SK-N-SH treated with all-trans-retinoic acid at 6 μM for 48 hours (cell line): Measurements from ENCODE around the gene DYNLL1.
"Not testable (repeated sequence)": the region's sequence is repeated elsewhere in the genome, so short reads cannot be mapped to it uniquely, and the experiment has no call there.

ENCODE experiments used
- ATAC-seq: fragments of 200-7000 bp; cut with Tn5 transposase; 3 replicates; pipeline ENCODE4 v1.9.1; 2020; ENCODE audit warnings: mild to moderate bottlenecking, moderate library complexity
- CSDC2 ChIP-seq: fragments of 250-450 bp; sonication (Bioruptor Pico); IDR thresholded peaks from 2 replicates; pipeline ENCODE4 v1.5.0; 2020; ENCODE audit warnings: mild to moderate bottlenecking, moderate library complexity
- ESRRG ChIP-seq: fragments of 250-450 bp; sonication (Bioruptor Pico); IDR thresholded peaks from 2 replicates; pipeline ENCODE4 v1.6.1; 2021; ENCODE audit warnings: mild to moderate bottlenecking
- OSR1 ChIP-seq: fragments of 250-450 bp; sonication (Bioruptor Pico); IDR thresholded peaks from 2 replicates; pipeline ENCODE4 v1.8.0; 2022; ENCODE audit warnings: moderate library complexity, mild to moderate bottlenecking, inconsistent platforms
- PPARA ChIP-seq: fragments of 250-450 bp; sonication (Bioruptor Pico); IDR thresholded peaks from 2 replicates; pipeline ENCODE4 v1.5.0; 2020; ENCODE audit warnings: mild to moderate bottlenecking, borderline replicate concordance
- RARB ChIP-seq: fragments of 250-450 bp; sonication (Bioruptor Pico); IDR thresholded peaks from 2 replicates; pipeline ENCODE4 v1.8.0; 2021; ENCODE audit warnings: mild to moderate bottlenecking, moderate library complexity
- TCF4 ChIP-seq: fragments of 250-450 bp; sonication (Bioruptor Pico); IDR thresholded peaks from 2 replicates; pipeline ENCODE4 v1.8.0; 2021; ENCODE audit warnings: mild to moderate bottlenecking, moderate library complexity, borderline replicate concordance
- ZC3H10 ChIP-seq: fragments of 250-450 bp; sonication (Bioruptor Pico); IDR thresholded peaks from 2 replicates; pipeline ENCODE4 v1.5.1; 2021; ENCODE audit warnings: mild to moderate bottlenecking, moderate library complexity
- ZFP3 ChIP-seq: fragments of 250-450 bp; sonication (Bioruptor Pico); IDR thresholded peaks from 2 replicates; pipeline ENCODE4 v1.5.0; 2020; ENCODE audit warnings: mild to moderate bottlenecking, moderate library complexity
- ZFP30 ChIP-seq: fragments of 450-650 bp; formaldehyde crosslinking; IDR thresholded peaks from 2 replicates; pipeline ENCODE4 v1.5.0; 2022; ENCODE audit warnings: mild to moderate bottlenecking, moderate library complexity
- ZNF565 ChIP-seq: fragments of 450-650 bp; formaldehyde crosslinking; conservative IDR thresholded peaks from 2 replicates; pipeline ENCODE4 v1.5.0; 2020; ENCODE audit warnings: low read depth, mild to moderate bottlenecking, moderate library complexity
- ZNF70 ChIP-seq: fragments of 450-650 bp; formaldehyde crosslinking; IDR thresholded peaks from 2 replicates; pipeline ENCODE4 v1.5.0; 2020; ENCODE audit warnings: mild to moderate bottlenecking, moderate library complexity
- ZNF8 ChIP-seq: fragments of 450-650 bp; formaldehyde crosslinking; IDR thresholded peaks from 2 replicates; pipeline ENCODE4 v1.5.0; 2020; ENCODE audit warnings: mild to moderate bottlenecking, moderate library complexity
- TF ChIP-seq, protein P1 (sequence below): fragments of 250-450 bp; sonication (Bioruptor Pico); IDR thresholded peaks from 2 replicates; pipeline ENCODE4 v1.8.0; 2020; ENCODE audit warnings: mild to moderate bottlenecking, moderate library complexity, borderline replicate concordance
- TF ChIP-seq, protein P2 (sequence below): fragments of 250-450 bp; sonication (Bioruptor Pico); IDR thresholded peaks from 2 replicates; pipeline ENCODE4 v1.8.0; 2021; ENCODE audit warnings: low read depth, mild to moderate bottlenecking, moderate library complexity, borderline replicate concordance
- TF ChIP-seq, protein P3 (sequence below): fragments of 250-450 bp; sonication (Bioruptor Pico); IDR thresholded peaks from 2 replicates; pipeline ENCODE4 v1.5.0; 2020; ENCODE audit warnings: mild to moderate bottlenecking, moderate library complexity
- TF ChIP-seq, protein P4 (sequence below): fragments of 250-450 bp; sonication (Bioruptor Pico); IDR thresholded peaks from 2 replicates; pipeline ENCODE4 v1.5.1; 2020; ENCODE audit warnings: low read depth, mild to moderate bottlenecking, moderate library complexity
- TF ChIP-seq, protein P5 (sequence below): fragments of 250-450 bp; sonication (Bioruptor Pico); IDR thresholded peaks from 2 replicates; pipeline ENCODE4 v1.5.1; 2021; ENCODE audit warnings: mild to moderate bottlenecking, moderate library complexity

DYNLL1 gene

DNA sequence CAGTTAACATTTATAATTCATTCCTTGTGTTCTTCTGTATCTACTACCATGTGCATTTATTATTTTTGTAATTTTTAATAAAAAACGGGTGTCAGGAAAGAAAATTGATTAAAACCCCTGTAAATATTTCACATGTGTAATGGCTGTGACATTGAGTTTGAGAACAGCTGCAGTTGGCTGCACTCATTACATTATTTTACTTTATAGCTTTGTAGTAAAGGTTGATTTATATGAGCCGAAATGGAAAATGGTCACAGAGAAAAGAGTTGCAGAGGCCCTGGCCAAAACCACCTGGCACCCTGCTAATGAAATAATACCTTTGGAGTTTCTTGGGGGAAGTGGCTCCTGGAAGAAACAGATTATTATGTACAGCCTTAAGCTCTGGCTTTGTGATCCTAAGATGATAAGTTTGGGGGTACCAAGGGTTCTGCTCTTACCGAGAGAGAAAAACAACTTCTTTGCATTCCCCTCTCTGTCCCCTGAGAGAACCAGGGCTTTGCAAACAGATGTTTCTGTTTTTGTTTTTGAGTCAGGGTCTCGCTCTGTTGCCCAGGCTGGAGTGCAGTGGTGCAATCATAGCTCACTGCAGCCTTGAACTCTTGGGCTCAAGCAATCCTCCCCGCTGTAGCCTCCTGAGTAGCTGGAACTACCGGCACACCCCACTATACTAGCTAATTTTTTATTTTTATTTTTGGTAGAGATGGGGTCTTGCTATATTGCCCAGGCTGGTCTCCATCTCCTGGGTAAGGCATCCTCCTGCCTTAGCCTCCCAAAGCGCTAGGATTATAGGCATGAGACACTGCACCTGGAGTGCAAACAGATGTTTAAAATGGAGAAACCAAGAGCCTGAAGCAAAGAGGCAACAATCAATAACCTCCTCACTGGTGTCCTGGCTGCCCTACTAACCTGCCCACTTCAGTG is 9.7 kb upstream of the DYNLL1 start:
- no peak for ATAC-seq
- TF ChIP-seq ZNF565 (CRISPR knock-in tag): no peak
- TF ChIP-seq TCF4 (CRISPR knock-in tag): peak; percentile 70; the same call in 1 of the 2 replicates
- TF ChIP-seq ZFP3 (CRISPR knock-in tag): no peak

DNA sequence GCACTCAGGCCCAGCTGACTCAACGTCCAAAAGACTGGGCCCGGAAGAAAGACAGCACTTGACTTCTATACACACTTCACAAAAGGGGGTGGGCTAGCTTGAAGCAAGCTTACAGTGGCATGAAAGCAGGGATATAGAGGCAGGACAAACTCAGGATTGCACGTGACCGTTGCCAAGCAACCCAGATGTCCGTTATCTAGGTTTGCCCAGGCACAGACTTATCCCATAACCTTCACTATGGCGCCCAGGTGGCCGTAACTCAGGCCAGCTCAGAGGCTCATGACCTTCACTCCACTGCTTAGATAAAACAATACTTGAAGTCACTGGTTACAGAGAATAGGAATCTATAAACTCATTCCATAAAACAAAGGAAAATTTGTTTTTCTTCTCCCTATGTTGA is 8.4 kb upstream of the DYNLL1 start:
- not testable (repeated sequence) for ATAC-seq

DNA sequence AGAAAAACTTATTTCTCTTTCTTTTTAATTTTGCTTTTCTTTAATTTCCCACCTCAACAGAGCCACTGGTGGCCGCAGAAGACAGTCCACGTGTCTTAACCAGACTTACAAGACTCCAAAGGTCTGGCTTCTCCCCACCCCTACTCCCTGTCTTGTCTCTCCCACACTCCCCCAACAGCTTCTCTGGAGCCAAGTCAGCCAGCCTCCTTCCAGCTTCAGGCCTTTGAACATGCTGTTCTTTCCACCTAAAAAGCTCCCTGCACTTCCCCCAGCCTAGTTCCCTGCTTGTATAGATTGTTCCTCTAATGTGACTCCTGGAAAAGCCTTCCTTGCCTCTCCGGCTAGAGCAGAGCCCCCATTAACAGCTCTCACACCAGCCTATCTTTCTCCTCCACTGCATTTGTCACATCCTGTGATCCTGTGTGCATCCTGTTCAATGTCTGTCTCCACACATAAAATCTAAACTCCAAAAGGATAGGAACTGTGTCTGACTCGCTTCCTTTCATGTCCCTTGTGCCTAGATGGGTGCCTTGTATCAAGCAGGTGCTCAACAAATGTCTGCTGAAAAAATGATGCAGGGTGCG is 7.8 kb upstream of the DYNLL1 start:
- TF ChIP-seq ZNF70 (CRISPR knock-in tag) (no peak), ZNF8 (CRISPR knock-in tag) (no peak), TCF4 (CRISPR knock-in tag) (no peak), ZNF565 (CRISPR knock-in tag) (no peak), ZFP30 (no peak), ESRRG (CRISPR knock-in tag) (no peak), RARB (CRISPR knock-in tag) (no peak), PPARA (CRISPR knock-in tag) (no peak), OSR1 (no peak), CSDC2 (no peak), ZFP3 (CRISPR knock-in tag) (no peak), ZC3H10 (no peak)
- TF ChIP-seq, protein P1, sequence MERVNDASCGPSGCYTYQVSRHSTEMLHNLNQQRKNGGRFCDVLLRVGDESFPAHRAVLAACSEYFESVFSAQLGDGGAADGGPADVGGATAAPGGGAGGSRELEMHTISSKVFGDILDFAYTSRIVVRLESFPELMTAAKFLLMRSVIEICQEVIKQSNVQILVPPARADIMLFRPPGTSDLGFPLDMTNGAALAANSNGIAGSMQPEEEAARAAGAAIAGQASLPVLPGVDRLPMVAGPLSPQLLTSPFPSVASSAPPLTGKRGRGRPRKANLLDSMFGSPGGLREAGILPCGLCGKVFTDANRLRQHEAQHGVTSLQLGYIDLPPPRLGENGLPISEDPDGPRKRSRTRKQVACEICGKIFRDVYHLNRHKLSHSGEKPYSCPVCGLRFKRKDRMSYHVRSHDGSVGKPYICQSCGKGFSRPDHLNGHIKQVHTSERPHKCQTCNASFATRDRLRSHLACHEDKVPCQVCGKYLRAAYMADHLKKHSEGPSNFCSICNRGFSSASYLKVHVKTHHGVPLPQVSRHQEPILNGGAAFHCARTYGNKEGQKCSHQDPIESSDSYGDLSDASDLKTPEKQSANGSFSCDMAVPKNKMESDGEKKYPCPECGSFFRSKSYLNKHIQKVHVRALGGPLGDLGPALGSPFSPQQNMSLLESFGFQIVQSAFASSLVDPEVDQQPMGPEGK (CRISPR knock-in tag): no peak
- TF ChIP-seq, protein P2, sequence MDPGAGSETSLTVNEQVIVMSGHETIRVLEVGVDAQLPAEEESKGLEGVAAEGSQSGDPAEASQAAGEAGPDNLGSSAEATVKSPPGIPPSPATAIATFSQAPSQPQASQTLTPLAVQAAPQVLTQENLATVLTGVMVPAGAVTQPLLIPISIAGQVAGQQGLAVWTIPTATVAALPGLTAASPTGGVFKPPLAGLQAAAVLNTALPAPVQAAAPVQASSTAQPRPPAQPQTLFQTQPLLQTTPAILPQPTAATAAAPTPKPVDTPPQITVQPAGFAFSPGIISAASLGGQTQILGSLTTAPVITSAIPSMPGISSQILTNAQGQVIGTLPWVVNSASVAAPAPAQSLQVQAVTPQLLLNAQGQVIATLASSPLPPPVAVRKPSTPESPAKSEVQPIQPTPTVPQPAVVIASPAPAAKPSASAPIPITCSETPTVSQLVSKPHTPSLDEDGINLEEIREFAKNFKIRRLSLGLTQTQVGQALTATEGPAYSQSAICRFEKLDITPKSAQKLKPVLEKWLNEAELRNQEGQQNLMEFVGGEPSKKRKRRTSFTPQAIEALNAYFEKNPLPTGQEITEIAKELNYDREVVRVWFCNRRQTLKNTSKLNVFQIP (CRISPR knock-in tag): no peak
- TF ChIP-seq, protein P3, sequence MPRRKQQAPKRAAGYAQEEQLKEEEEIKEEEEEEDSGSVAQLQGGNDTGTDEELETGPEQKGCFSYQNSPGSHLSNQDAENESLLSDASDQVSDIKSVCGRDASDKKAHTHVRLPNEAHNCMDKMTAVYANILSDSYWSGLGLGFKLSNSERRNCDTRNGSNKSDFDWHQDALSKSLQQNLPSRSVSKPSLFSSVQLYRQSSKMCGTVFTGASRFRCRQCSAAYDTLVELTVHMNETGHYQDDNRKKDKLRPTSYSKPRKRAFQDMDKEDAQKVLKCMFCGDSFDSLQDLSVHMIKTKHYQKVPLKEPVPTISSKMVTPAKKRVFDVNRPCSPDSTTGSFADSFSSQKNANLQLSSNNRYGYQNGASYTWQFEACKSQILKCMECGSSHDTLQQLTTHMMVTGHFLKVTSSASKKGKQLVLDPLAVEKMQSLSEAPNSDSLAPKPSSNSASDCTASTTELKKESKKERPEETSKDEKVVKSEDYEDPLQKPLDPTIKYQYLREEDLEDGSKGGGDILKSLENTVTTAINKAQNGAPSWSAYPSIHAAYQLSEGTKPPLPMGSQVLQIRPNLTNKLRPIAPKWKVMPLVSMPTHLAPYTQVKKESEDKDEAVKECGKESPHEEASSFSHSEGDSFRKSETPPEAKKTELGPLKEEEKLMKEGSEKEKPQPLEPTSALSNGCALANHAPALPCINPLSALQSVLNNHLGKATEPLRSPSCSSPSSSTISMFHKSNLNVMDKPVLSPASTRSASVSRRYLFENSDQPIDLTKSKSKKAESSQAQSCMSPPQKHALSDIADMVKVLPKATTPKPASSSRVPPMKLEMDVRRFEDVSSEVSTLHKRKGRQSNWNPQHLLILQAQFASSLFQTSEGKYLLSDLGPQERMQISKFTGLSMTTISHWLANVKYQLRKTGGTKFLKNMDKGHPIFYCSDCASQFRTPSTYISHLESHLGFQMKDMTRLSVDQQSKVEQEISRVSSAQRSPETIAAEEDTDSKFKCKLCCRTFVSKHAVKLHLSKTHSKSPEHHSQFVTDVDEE (CRISPR knock-in tag): no peak
- TF ChIP-seq, protein P4, sequence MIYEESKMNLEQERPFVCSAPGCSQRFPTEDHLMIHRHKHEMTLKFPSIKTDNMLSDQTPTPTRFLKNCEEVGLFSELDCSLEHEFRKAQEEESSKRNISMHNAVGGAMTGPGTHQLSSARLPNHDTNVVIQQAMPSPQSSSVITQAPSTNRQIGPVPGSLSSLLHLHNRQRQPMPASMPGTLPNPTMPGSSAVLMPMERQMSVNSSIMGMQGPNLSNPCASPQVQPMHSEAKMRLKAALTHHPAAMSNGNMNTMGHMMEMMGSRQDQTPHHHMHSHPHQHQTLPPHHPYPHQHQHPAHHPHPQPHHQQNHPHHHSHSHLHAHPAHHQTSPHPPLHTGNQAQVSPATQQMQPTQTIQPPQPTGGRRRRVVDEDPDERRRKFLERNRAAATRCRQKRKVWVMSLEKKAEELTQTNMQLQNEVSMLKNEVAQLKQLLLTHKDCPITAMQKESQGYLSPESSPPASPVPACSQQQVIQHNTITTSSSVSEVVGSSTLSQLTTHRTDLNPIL (CRISPR knock-in tag): no peak
- TF ChIP-seq, protein P5, sequence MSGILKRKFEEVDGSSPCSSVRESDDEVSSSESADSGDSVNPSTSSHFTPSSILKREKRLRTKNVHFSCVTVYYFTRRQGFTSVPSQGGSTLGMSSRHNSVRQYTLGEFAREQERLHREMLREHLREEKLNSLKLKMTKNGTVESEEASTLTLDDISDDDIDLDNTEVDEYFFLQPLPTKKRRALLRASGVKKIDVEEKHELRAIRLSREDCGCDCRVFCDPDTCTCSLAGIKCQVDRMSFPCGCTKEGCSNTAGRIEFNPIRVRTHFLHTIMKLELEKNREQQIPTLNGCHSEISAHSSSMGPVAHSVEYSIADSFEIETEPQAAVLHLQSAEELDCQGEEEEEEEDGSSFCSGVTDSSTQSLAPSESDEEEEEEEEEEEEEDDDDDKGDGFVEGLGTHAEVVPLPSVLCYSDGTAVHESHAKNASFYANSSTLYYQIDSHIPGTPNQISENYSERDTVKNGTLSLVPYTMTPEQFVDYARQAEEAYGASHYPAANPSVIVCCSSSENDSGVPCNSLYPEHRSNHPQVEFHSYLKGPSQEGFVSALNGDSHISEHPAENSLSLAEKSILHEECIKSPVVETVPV (CRISPR knock-in tag): no peak
- no peak for ATAC-seq

DNA sequence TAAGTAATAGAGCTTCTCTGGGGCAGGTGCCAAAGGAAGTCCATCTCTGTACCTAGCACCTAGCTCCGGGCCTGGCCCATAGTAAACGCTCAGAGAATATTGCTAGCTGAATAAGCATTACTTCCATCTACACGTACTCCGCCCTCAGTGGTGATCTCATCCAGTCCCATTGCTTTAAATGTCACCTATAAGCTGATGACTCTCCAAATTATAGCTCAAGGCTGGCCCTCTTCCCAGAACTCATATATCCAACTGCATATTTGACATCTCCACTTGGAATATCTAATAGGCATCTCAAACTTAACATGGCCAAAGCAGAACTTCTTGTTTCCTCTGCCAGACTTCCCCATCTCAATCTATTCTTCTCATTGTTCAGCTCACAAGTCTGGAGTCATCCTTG is 6.9 kb upstream of the DYNLL1 start:
- no peak for TF ChIP-seq ZNF70 (CRISPR knock-in tag)
- no peak for TF ChIP-seq ZNF565 (CRISPR knock-in tag)
- no peak for ATAC-seq
